Right cardiac atrium (tissue), 5 donors: ENCODE data around the gene MB21D2. TPM values are rescaled to one million over a fixed set of nuclear protein-coding genes. Genes with fewer than 3 reads are reported as not detected.
A peak's percentile ranks its signal among the peaks of the same experiment; 100 is the strongest.
"Not testable (repeated sequence)": the region's sequence is repeated elsewhere in the genome, so short reads cannot be mapped to it uniquely, and the experiment has no call there.

Experiments
- ATAC-seq, 2 donors: fragments of 200-7000 bp; cut with Tn5 transposase; one replicate each; pipeline versions ENCODE4 v1.8.0 to v1.9.1; 2020; ENCODE audit warnings: moderate library complexity in 2 of 2, mild to moderate bottlenecking in 1 of 2
- DNase-seq, 3 donors: peaks; one replicate each; pipeline ENCODE4 v3.0.0-alpha.2; 2020
- H3K27ac ChIP-seq: one replicate; pipeline ENCODE4 v1.5.1; 2013; ENCODE audit warnings: mild to moderate bottlenecking, low read length, control low read depth, moderate library complexity
- H3K27me3 ChIP-seq: one replicate; pipeline ENCODE4 v1.6.1; 2013; ENCODE audit not compliant: control insufficient read depth, insufficient read depth
- H3K4me1 ChIP-seq: one replicate; pipeline ENCODE4 v1.6.1; 2013; ENCODE audit warnings: low read length; ENCODE audit not compliant: control insufficient read depth, insufficient read depth
- H3K4me3 ChIP-seq: one replicate; pipeline ENCODE4 v1.5.1; 2013; ENCODE audit warnings: low read length, control low read depth
- H3K9me3 ChIP-seq: one replicate; pipeline ENCODE4 v1.6.1; 2013; ENCODE audit warnings: low read length; ENCODE audit not compliant: control insufficient read depth
- WGBS: extraction: QIAGEN DNeasy Blood & Tissue Kit; methylation state at CpG from one replicate; pipeline ENCODE4 v1.1.7; 2013; 5-methylcytosine and 5-hydroxymethylcytosine counted together
- intact Hi-C, 4 donors: fragments of 100-400 bp; cut with DNase I; formaldehyde crosslinking; loops; one replicate each; pipeline versions ENCODE4 v1.11.0 to v1.14.0; 2022 to 2023
- polyA plus RNA-seq: library from polyadenylated mRNA; stranded (reverse); fragments of 200-250 nt; gene quantifications from one replicate; pipeline ENCODE4 v1.2.3, GENCODE V29; 2013
- total RNA-seq, 4 donors: library from RNA; stranded (reverse); fragmentation: NEBNext Ultra II Directional; extraction: Animal tissue kit (Norgen Biotek cat#: 25700); gene quantifications; one replicate each; pipeline ENCODE4 v1.2.1, GENCODE V29; 2021
- donor health status: healthy with polysubstance abuse.
- donor health status: DM: no; HTN: yes; CAD: no.
- donor health status: DM: no; HTN: no; CAD: no.
- donor health status: DM: no; HTN: yes; CAD: no; lungs with severe emphysema.
- donor health status: DM: yes; HTN: yes; CAD: no.

MB21D2 gene
- total and polyA plus RNA-seq, 5 donors = 1.3 to 3.9 (median 3.5) TPM

DNA sequence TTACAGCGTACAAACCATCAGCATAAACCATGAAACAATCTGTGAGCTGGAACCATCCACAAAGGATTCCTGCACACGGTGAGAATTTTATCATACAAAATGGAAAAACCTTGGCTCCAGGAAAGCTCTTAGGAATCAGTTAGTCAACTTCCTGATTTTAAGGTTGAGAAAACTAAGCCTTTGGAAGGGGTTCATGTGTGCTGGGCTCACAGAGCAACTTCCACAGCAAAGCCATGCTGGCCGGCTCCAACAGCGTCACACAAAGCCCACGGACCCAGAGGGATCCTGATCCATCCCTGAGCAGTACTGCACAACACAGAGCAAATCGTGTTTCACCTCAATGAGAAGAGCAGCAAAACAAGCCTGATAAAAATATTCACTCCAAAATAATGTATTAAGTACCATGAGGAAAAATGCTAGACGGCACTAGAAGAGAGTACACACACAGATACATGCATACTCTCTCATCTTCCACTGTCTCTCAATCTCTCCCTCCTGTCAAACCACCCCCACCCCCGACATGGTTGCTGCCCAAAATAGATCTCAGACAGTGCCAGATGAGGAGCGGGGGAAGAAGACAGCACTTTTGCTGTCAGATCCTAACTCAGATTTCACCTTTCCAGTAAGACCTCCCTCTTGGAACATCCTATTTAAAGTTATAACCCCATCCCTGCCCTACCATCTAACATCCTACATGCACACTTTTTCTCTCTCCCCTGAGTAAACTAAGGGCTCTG is 58.6 kb downstream of the MB21D2 start:
- Histone ChIP-seq H3K27me3 (no peaks in the 10 kb centered on the region), H3K9me3 (no peaks in the 10 kb centered on the region), H3K4me1 (no peaks in the 10 kb centered on the region), H3K27ac (no peak overlapping the region), H3K4me3 (no peak overlapping the region)
- intact Hi-C loops = loop anchor here in 1 of 4 donors (10.0 kb wide), 1 partner anchor 56 kb away; the partner anchor contains the start of gene MB21D2
- 48% methylated on average over 9 of the region's 9 CpGs for WGBS
- DNase-seq (no peak), ATAC-seq (peak; percentile 32 to 85)

DNA sequence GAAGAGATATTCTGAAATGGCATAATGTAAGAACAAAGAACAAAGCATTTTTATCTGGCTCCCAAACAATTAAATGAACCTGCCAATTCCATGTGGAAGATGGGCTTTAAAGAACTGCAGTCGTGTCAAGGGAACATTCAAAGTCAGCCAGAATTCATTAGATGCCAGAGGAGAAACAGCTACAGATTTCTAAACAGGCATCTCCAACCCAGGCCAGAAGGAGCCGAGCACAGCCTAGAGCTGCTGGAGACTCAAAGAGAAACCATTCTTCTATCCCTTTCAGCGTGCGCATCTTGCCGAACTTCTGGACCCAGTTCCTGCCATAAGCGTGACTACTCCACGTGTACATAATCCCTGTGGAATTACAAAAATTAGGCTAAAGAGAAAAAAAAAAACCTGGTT is 60.4 kb downstream of the MB21D2 start:
- no peak overlapping the region for H3K4me3 ChIP-seq
- WGBS = 65% methylated on average over 7 of the region's 7 CpGs
- H3K27me3 ChIP-seq = no peaks in the 10 kb centered on the region
- intact Hi-C loops = loop anchor here in 1 of 4 donors (10.0 kb wide), 1 partner anchor 58 kb away; the partner anchor contains the start of gene MB21D2
- DNase-seq (peak in 1 of 3 donors; percentile 61), ATAC-seq (peak; percentile 36 to 66)
- no peak overlapping the region for H3K27ac ChIP-seq
- H3K4me1 ChIP-seq = no peaks in the 10 kb centered on the region
- H3K9me3 ChIP-seq = no peaks in the 10 kb centered on the region

DNA sequence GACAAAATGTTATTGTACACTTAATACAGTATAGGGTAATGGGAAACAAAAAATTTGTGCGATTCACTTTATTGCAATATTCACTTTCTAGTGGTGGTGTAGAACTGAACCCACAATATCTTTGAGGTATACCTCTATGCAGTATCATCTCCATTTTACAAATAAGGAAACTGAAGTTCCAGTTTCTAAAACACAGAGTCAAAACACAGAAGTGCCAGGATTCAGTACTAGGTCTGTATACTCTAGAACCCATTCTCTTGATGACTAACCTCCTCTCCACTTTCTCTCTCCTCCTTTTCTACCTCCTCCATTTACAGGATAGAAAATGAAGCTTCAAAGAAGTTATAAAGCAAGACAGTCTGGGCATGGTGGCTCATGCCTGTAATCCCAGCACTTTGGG is 62.2 kb downstream of the MB21D2 start:
- intact Hi-C loops = loop anchor here in 1 of 4 donors (10.0 kb wide), 1 partner anchor 59 kb away; the partner anchor contains the start of gene MB21D2
- H3K4me1 ChIP-seq = no peaks in the 10 kb centered on the region
- DNase-seq = no peak

DNA sequence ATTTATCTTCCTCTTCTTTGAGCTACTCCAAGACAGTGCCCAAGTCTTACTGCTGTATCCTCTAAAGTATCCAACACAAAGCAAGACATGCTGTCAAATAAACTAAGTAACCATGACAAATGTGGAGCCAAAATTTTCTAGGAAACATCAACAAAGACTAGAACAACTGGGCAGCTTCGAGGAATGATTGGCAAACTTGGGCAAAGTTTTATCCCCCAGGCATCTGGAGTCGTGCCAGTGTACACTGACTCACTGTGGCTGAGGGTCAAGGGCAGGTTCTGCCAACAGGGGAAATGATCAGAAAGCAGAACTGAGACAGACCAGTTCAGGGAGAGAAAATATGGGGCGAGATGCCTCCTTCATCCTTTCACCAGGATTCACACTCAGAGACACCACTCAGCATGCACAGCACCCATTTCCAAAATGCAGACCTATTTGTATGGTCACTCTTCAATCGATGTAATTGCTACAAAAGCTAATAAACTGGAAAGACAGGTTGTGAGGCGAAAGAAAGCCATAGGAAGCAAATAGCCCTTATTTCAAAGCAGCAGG is 65.8 kb downstream of the MB21D2 start:
- Histone ChIP-seq H3K9me3 (no peaks in the 10 kb centered on the region), H3K4me3 (no peak overlapping the region), H3K4me1 (no peaks in the 10 kb centered on the region), H3K27me3 (no peaks in the 10 kb centered on the region), H3K27ac (no peak overlapping the region)
- DNase-seq (peak; percentile 67 to 71 (median 69)), ATAC-seq (peak; percentile 69 to 79)
- intact Hi-C loops = loop anchor here in 1 of 4 donors (10.0 kb wide), 1 partner anchor 63 kb away; the partner anchor contains the start of gene MB21D2
- WGBS = 62% methylated on average over 5 of the region's 5 CpGs

More for the DNA sequence above, 62.2 kb downstream of the MB21D2 start:
- Histone ChIP-seq H3K27me3 (no peaks in the 10 kb centered on the region), H3K27ac (no peak overlapping the region), H3K4me3 (no peak overlapping the region), H3K9me3 (no peaks in the 10 kb centered on the region)
- ATAC-seq = no peak
- 97% methylated on average over 1 of the region's 1 CpG for WGBS

DNA sequence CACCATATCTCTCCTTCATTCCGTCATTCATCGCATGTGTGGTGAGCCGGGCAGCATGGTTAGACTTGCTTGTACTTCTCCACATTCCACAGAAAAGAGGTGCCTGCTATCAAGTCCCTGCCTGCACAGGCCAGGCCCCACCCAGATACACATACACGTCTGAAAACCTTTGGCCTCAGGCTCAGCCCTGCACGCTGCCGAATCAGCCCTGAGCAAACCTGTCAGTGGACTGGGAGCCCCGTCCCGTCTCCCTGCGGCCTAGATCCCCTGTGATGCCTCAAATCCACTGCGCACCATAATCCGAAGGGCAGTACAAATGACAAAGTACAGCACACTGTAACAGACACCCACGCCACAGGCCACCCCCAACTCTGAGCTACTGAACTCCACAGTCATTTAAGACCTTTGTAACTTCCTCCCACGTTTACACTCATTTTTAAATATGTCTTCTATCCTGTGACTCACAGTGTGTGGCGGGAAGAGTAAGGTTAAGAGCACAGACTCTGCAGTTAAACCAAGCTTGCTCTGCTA is 67.1 kb downstream of the MB21D2 start:
- Histone ChIP-seq H3K27me3 (no peaks in the 10 kb centered on the region), H3K4me1 (no peaks in the 10 kb centered on the region), H3K4me3 (no peak overlapping the region), H3K9me3 (no peaks in the 10 kb centered on the region), H3K27ac (no peak overlapping the region)
- ATAC-seq = peak in 1 of 2 donors; percentile 34
- intact Hi-C loops = loop anchor here in 1 of 4 donors (10.0 kb wide), 1 partner anchor 64 kb away; the partner anchor contains the start of gene MB21D2
- WGBS = 89% methylated on average over 14 of the region's 14 CpGs
- DNase-seq = peak in 1 of 3 donors; percentile 34

DNA sequence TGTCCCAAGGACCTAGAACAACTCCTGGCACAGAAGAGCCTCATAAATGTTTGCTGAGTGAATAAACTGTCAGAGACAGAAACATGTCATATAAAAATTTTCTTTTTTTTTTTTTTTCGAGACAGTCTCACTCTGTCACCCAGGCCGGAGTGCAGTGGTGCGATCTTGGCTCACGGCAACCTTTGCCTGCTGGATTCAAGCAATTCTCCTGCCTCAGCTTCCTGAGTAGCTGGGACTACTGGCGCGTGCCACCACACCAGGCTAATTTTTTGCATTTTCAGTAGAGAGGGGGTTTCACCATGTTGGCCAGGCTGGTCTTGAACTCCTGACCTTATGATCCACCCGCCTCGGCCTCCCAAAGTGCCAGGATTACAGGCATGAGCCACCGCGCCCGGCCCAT is 67.8 kb downstream of the MB21D2 start:
- not testable (repeated sequence) for H3K4me3 ChIP-seq, H3K27ac ChIP-seq, H3K9me3 ChIP-seq, ATAC-seq, DNase-seq, H3K27me3 ChIP-seq, H3K4me1 ChIP-seq
- WGBS = 95% methylated on average over 11 of the region's 11 CpGs
- intact Hi-C loops = loop anchor here in 1 of 4 donors (10.0 kb wide), 1 partner anchor 65 kb away; the partner anchor contains the start of gene MB21D2

DNA sequence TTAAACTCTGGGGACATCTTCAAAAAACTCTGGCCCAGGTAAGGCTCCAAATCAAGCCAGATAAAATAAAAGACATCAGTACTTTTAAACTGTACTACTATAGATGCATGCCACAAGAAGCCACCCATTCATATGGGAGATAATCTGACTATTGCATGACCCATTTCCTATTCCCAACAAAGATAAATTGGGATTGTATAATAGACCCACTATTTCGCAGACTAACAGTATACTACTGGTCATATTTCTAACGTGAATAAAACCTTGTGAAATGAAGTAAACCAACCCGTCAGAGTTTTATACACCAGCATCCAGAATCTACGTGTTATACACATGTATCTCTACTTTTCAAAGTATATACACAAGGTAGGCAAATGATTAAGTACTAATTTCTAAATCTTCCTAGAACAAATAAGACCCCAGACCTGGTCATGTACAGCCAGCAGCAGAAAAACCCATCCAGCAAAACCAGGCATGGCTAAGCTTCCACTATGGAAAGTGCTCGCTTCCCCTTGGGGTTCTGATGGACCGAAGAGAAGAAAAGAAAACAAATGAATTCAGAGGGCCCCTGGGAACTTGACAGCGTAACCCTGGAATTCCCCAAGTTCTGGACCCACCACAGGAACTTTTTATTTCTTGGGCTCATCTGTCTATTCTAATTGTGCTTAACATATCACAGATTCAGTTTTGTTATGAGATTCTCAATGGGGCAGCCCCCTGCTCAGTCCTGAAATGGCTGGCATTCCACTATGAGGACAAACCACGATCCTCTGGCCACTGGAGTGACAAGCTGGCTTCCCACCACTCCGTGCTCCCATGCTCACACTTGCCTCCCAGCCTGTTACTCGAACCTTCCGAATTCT is 69.1 kb downstream of the MB21D2 start:
- DNase-seq (no peak), ATAC-seq (no peak)
- WGBS = 80% methylated on average over 11 of the region's 11 CpGs
- no peaks in the 10 kb centered on the region for H3K9me3 ChIP-seq
- no peaks in the 10 kb centered on the region for H3K27me3 ChIP-seq
- H3K27ac ChIP-seq = no peak overlapping the region
- H3K4me3 ChIP-seq = no peak overlapping the region
- intact Hi-C loops = no loop called here
- H3K4me1 ChIP-seq = peaks cover 5% of the 10 kb centered on the region

DNA sequence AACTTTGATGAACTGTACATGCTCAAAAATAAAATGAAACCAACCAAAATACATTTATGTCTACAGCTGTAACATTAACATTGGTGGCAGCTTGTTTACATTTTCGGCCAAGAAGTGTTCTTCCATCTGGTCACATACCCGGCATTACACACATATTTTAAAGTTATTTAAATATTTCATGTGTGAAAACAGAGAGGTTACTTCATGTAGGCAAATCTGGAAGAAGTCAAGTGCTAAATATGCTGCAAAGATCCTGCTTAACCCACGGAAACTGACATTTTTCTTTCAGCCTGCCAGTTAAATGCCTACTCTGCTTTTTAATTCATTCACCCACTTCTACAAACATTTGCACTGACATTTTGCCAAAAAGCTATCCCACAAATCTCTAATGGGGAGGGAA is 69.7 kb downstream of the MB21D2 start:
- Histone ChIP-seq H3K4me1 (peaks cover 5% of the 10 kb centered on the region), H3K9me3 (no peaks in the 10 kb centered on the region), H3K4me3 (no peak overlapping the region), H3K27ac (no peak overlapping the region), H3K27me3 (no peaks in the 10 kb centered on the region)
- no peak for ATAC-seq
- WGBS = 72% methylated on average over 3 of the region's 3 CpGs
- DNase-seq = no peak
- intact Hi-C loops = no loop called here

DNA sequence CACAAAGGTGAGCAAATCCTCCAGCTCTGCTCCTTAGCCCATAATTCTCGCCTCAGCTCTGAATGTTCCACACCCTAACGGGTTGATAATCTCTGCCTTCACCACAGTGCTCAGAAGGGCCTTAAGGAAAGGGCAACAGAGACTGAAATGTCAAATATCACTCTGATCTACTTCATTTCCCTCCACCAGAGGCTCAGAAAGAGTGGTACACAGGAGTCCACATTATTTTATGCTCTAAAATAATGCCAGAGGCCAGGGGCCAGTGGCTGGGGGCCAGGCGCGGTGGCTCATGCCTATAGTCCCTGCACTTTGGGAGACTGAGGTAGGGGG is 72.2 kb downstream of the MB21D2 start:
- no peaks in the 10 kb centered on the region for H3K9me3 ChIP-seq
- peaks cover 5% of the 10 kb centered on the region for H3K4me1 ChIP-seq
- ATAC-seq (no peak), DNase-seq (no peak)
- H3K27me3 ChIP-seq = no peaks in the 10 kb centered on the region
- intact Hi-C loops = no loop called here
- H3K4me3 ChIP-seq = no peak overlapping the region
- 93% methylated on average over 4 of the region's 4 CpGs for WGBS
- H3K27ac ChIP-seq = no peak overlapping the region

DNA sequence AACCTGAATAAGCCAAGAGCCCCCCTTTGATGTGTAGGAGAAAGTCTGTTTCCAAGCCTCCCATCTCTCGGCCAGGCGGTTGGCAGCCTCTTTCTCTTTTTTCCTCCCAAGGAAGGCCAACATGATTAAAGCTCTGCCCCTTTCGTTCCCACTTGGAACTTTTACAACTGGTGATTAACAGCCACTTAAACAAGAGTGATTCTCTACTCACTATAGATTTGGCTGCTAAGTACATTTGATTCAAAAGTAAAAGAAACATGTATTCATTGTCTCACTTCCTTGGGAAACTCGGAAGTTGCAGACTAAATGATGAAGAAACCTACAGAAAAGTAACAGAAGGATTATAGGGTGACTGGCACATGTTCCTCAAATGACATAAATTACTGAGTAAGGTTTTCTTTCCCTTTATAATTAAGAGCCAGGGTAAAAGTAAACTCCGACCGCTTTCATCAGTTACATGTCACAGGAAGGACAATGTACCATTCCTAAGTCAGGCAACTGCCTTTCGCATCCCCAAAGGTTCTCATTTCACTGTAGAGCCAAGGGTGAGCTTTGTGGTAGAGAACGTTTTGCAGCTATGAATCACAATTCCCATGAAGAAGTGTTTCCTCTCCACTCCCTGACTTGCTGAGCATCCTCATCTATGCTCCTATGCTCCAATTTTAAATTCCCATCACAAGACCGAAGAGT is 72.7 kb downstream of the MB21D2 start:
- no peaks in the 10 kb centered on the region for H3K27me3 ChIP-seq
- no peaks in the 10 kb centered on the region for H3K9me3 ChIP-seq
- 66% methylated on average over 9 of the region's 9 CpGs for WGBS
- no peak overlapping the region for H3K4me3 ChIP-seq
- DNase-seq (no peak), ATAC-seq (no peak)
- H3K4me1 ChIP-seq = peaks cover 5% of the 10 kb centered on the region
- intact Hi-C loops = no loop called here
- no peak overlapping the region for H3K27ac ChIP-seq
